ENCODE data around the gene AHR. TPM values are rescaled to one million over a fixed set of nuclear protein-coding genes. Genes with fewer than 3 reads are reported as not detected.
"Not testable (repeated sequence)": the region's sequence is repeated elsewhere in the genome, so short reads cannot be mapped to it uniquely, and the experiment has no call there.

AHR gene
- total RNA-seq, 1 donor: 35.4 TPM

DNA sequence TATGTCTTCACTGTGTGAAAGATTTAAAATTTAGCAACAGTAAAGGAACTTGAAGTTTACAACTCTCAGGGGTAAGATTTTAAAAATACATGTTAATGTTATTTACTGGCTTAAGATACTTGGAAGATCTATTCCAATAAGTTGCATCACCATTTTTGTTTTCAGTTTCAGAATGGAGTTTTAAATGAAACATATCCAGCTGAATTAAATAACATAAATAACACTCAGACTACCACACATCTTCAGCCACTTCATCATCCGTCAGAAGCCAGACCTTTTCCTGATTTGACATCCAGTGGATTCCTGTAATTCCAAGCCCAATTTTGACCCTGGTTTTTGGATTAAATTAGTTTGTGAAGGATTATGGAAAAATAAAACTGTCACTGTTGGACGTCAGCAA lies 44.3 kb downstream of the AHR start:
- TF ChIP-seq, protein P1, sequence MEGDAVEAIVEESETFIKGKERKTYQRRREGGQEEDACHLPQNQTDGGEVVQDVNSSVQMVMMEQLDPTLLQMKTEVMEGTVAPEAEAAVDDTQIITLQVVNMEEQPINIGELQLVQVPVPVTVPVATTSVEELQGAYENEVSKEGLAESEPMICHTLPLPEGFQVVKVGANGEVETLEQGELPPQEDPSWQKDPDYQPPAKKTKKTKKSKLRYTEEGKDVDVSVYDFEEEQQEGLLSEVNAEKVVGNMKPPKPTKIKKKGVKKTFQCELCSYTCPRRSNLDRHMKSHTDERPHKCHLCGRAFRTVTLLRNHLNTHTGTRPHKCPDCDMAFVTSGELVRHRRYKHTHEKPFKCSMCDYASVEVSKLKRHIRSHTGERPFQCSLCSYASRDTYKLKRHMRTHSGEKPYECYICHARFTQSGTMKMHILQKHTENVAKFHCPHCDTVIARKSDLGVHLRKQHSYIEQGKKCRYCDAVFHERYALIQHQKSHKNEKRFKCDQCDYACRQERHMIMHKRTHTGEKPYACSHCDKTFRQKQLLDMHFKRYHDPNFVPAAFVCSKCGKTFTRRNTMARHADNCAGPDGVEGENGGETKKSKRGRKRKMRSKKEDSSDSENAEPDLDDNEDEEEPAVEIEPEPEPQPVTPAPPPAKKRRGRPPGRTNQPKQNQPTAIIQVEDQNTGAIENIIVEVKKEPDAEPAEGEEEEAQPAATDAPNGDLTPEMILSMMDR (IDR thresholded peaks at IDR 0.05; ENCODE audit: insufficient read depth, low read depth, low read length): no peak
- DNase-seq (ENCODE audit: low read depth): peak; percentile 55
- H3K4me3 ChIP-seq (ENCODE audit: low read depth, low read length): no peak overlapping the region

GRCh38 chr7:17347401-17347800 lies 48.9 kb downstream of the AHR start:
- H3K4me3 ChIP-seq (ENCODE audit: low read depth, low read length): no peak overlapping the region
- TF ChIP-seq, protein P1 (IDR thresholded peaks at IDR 0.05; ENCODE audit: insufficient read depth, low read depth, low read length): no peak
- DNase-seq (ENCODE audit: low read depth): no peak

- DNase-seq (ENCODE audit: low read depth); H3K4me3 ChIP-seq (ENCODE audit: low read depth, low read length): not testable (repeated sequence)
Observed at GRCh38 chr7:17348932-17349331, 50.5 kb downstream of the AHR start.

DNA sequence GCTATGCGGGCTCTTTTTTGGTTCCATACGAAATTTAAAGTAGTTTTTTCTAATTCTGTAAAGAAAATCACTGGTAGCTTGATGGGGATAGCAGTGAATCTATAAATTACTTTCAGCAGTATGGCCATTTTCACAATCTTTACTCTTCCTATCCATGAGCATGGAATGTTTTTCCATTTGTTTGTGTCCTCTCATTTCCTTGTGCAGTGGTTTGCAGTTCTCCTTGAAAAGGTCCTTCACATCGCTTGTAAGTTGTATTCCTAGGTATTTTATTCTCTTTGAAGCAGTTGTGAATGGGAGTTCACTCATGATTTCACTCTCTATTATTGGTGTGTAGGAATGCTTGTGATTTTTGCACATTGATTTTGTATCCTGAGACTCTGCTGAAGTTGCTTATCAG lies 51.9 kb downstream of the AHR start:
- not testable (repeated sequence) for H3K4me3 ChIP-seq (ENCODE audit: low read depth, low read length); DNase-seq (ENCODE audit: low read depth)

GRCh38 chr7:17353650-17354419 lies 55.4 kb downstream of the AHR start:
- DNase-seq (ENCODE audit: low read depth); H3K4me3 ChIP-seq (ENCODE audit: low read depth, low read length): not testable (repeated sequence)

DNA sequence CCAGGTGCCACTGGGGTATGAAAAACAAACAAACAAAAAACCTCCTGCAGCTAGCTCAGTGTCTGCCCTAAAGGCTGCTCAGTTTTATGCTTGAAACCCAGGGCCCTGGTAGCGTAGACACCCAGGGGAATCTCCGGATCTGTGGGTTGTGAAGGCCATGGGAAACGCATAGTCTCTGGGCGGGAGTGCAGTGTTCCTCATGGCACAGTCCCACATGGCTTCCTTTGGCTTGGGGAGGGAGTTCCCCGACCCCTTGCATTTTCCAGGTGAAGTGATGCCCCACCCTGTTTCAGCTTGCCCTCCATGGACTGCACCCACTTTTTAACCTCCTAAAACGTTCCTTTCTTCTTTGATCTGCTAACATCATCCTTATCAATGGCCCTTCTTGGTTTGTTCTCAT lies 56.0 kb downstream of the AHR start:
- H3K4me3 ChIP-seq (ENCODE audit: low read depth, low read length): no peak overlapping the region
- TF ChIP-seq, protein P1 (IDR thresholded peaks at IDR 0.05; ENCODE audit: insufficient read depth, low read depth, low read length): no peak
- no peak for DNase-seq (ENCODE audit: low read depth)

GRCh38 chr7:17355050-17355449 lies 56.6 kb downstream of the AHR start:
- DNase-seq (ENCODE audit: low read depth): no peak
- H3K4me3 ChIP-seq (ENCODE audit: low read depth, low read length): no peak overlapping the region
- TF ChIP-seq, protein P1 (IDR thresholded peaks at IDR 0.05; ENCODE audit: insufficient read depth, low read depth, low read length): no peak

DNA sequence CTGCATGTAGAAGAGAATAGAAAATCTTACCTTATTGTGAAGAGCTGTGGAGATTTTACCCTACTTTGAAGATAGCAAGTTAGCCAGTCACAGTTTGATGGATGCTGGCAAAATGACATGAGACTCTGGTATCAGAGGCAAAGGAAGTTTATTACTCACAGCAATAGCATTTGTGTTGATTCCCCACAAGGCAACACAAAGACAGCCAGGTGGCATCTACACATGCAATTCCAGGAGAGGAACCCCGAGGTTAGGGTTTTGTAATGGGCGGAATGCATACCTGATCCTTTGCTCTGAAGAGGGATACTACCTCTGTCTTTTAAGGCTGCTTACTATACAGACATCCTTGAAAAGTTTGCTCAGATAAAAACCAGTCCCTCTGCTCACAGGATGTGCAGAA lies 59.5 kb downstream of the AHR start:
- H3K4me3 ChIP-seq (ENCODE audit: low read depth, low read length): no peak overlapping the region
- TF ChIP-seq, protein P1 (IDR thresholded peaks at IDR 0.05; ENCODE audit: insufficient read depth, low read depth, low read length): no peak
- no peak for DNase-seq (ENCODE audit: low read depth)

Measured in fibroblast of villous mesenchyme (primary cell).